Kidney (tissue), 14 donors: Measurements from ENCODE around the gene MEF2C. TPM values are rescaled to one million over a fixed set of nuclear protein-coding genes. Genes with fewer than 3 reads are reported as not detected.

Experiments
- DNase-seq, 5 donors: peaks; one replicate each; pipeline ENCODE4 v3.0.0-alpha.2; 2013 to 2020
- FAIRE-seq: peaks from 2 replicates; lab custom pipeline; 2012; peaks lifted over from hg19 to GRCh38; lab: Jason Lieb, UNC
- H3K27ac ChIP-seq, 2 donors: one replicate each; pipeline ENCODE4 v1.7.0; 2013; ENCODE audit warnings: low read depth in 2 of 2, low read length in 2 of 2, inconsistent platforms in 1 of 2
- H3K27me3 ChIP-seq: one replicate; pipeline ENCODE4 v1.7.1; 2013; ENCODE audit warnings: low read length, inconsistent platforms; ENCODE audit not compliant: control insufficient read depth, insufficient read depth
- H3K36me3 ChIP-seq, 3 donors: one replicate each; pipeline versions ENCODE4 v1.7.0 to v1.7.1; 2013; ENCODE audit warnings: low read length in 3 of 3, control low read depth in 1 of 3, inconsistent platforms in 1 of 3; ENCODE audit not compliant: insufficient read depth in 3 of 3, control insufficient read depth in 2 of 3
- H3K4me1 ChIP-seq, 3 donors: one replicate each; pipeline versions ENCODE4 v1.7.0 to v1.7.1; 2013; ENCODE audit warnings: low read length in 3 of 3, inconsistent platforms in 1 of 3, low read depth in 1 of 3; ENCODE audit not compliant: control insufficient read depth in 2 of 3, insufficient read depth in 2 of 3
- H3K4me3 ChIP-seq, 3 donors: one replicate each; pipeline versions ENCODE4 v1.7.0 to v1.8.1; 2013; ENCODE audit warnings: low read length in 3 of 3, control low read depth in 1 of 3, inconsistent platforms in 1 of 3
- H3K9ac ChIP-seq, 3 donors: one replicate each; pipeline versions ENCODE4 v1.7.0 to v1.7.1; 2013; ENCODE audit warnings: low read length in 3 of 3, control low read depth in 1 of 3, inconsistent platforms in 1 of 3
- H3K9me3 ChIP-seq, 3 donors: one replicate each; pipeline versions ENCODE4 v1.7.0 to v1.7.1; 2013; ENCODE audit warnings: low read length in 3 of 3, control low read depth in 1 of 3, inconsistent platforms in 1 of 3; ENCODE audit not compliant: control insufficient read depth in 2 of 3, insufficient read depth in 1 of 3
- CTCF ChIP-seq: IDR thresholded peaks from 3 replicates; pipeline ENCODE4 v1.5.1; 2012; ENCODE audit warnings: mild to moderate bottlenecking, moderate library complexity, borderline replicate concordance; ENCODE audit not compliant: insufficient read depth; ENCODE audit errors: extremely low read depth
- intact Hi-C: fragments of 100-400 bp; cut with DNase I; formaldehyde crosslinking; loops from one replicate; pipeline ENCODE4 v1.11.1; 2022
- polyA plus RNA-seq: library from polyadenylated mRNA; stranded (reverse); fragments of 350-450 nt; fragmentation: Illumina TruSeq; extraction: RNeasy Lipid Tissue Mini Kit (QIAGEN cat#74804); gene quantifications from one replicate; pipeline ENCODE4 v1.2.3, GENCODE V29; 2014; ENCODE audit warnings: low read depth, low replicate concordance; ENCODE audit not compliant: insufficient read depth
- total RNA-seq: library from RNA; stranded (reverse); fragmentation: NEBNext Ultra II Directional; extraction: Animal tissue kit (Norgen Biotek cat#: 25700); gene quantifications from one replicate; pipeline ENCODE4 v1.2.1, GENCODE V29; 2021
- donor health status: control.
- donor health status: control.
- donor health status: control.
- donor health status: control.
- donor health status: control.
- donor health status: DM: yes; HTN: yes; CAD: no.
- donor health status: Normal renal cell carcinoma (clear cell type).

The MEF2C gene
- total and polyA plus RNA-seq, 2 donors from 2014 or later, result 5.3 to 75.4 TPM

GRCh38 chr5:88899096-88899737 lies 16.2 kb upstream of the MEF2C start:
- TF ChIP-seq CTCF, result no peak
- intact Hi-C loops, result no loop called here
- H3K9ac ChIP-seq, result no peak overlapping the region
- H3K4me3 ChIP-seq, result no peak overlapping the region
- H3K27me3 ChIP-seq, result no peaks in the 10 kb centered on the region
- no peaks in the 10 kb centered on the region for H3K4me1 ChIP-seq
- FAIRE-seq (no peak), DNase-seq (no peak)
- H3K36me3 ChIP-seq, result no peaks in the 10 kb centered on the region
- no peaks in the 10 kb centered on the region for H3K9me3 ChIP-seq
- no peak overlapping the region for H3K27ac ChIP-seq

GRCh38 chr5:88897748-88898147 lies 14.8 kb upstream of the MEF2C start:
- Histone ChIP-seq H3K4me1 (no peaks in the 10 kb centered on the region), H3K9ac (no peak overlapping the region), H3K4me3 (no peak overlapping the region), H3K36me3 (no peaks in the 10 kb centered on the region), H3K9me3 (no peaks in the 10 kb centered on the region), H3K27ac (no peak overlapping the region), H3K27me3 (no peaks in the 10 kb centered on the region)
- intact Hi-C loops, result no loop called here
- DNase-seq, result no peak
- no peak for FAIRE-seq
- no peak for TF ChIP-seq CTCF

- H3K4me3 ChIP-seq, result no peak overlapping the region
- FAIRE-seq (no peak), DNase-seq (no peak)
- no peaks in the 10 kb centered on the region for H3K27me3 ChIP-seq
- no peak for TF ChIP-seq CTCF
- H3K4me1 ChIP-seq, result no peaks in the 10 kb centered on the region
- H3K9me3 ChIP-seq, result no peaks in the 10 kb centered on the region
- intact Hi-C loops, result no loop called here
- no peaks in the 10 kb centered on the region for H3K36me3 ChIP-seq
- H3K27ac ChIP-seq, result no peak overlapping the region
- no peak overlapping the region for H3K9ac ChIP-seq
These were observed 12.9 kb upstream of the MEF2C start for GRCh38 chr5:88895681-88896501.
